SH-SY5Y (cell line): ENCODE data around the gene LAMC1.

Experiments used
- GATA2 ChIP-seq: IDR thresholded peaks from 2 replicates; pipeline ENCODE4 v1.6.1; 2011; ENCODE audit warnings: mild to moderate bottlenecking, low read depth, low read length
- GATA3 ChIP-seq: IDR thresholded peaks from 2 replicates; pipeline ENCODE4 v1.6.1; 2011; ENCODE audit warnings: low read depth, mild to moderate bottlenecking, low read length, moderate library complexity

GRCh38 chr1:183097438-183098051, 74.3 kb downstream of the LAMC1 start:
- no peak for TF ChIP-seq GATA2
- no peak for TF ChIP-seq GATA3
